Measurements from ENCODE around the gene SBK3. TPM values are rescaled to one million over a fixed set of nuclear protein-coding genes. Genes with fewer than 3 reads are reported as not detected.

Gene SBK3
- total and polyA plus RNA-seq, 10 of the 15 experiments (the other 5 are each of a cell fraction or from before 2014, with no cell fraction given), result not detected

- peaks cover 0 to 3% of the 10 kb centered on the region in 2 experiments; a peak in 1 of 4 replicates for H3K36me3 ChIP-seq (ENCODE audit: control insufficient read depth in 2 of 2, insufficient read depth in 2 of 2, low read length in 1 of 2)
- POLR2A ChIA-PET, result interaction anchor here (0.5 to 1.5 kb wide), 4 partner anchors 17 to 52 kb away, joined by 3 to 5 read pairs (median 4); partner anchors contain the start of gene FIZ1
- 62% methylated on average over 5 of the region's 6 CpGs for WGBS (ENCODE audit: insufficient coverage, insufficient replicate concordance, low lambda C conversion rate, missing lambda C conversion rate)
- H2AFZ ChIP-seq (ENCODE audit: control insufficient read depth, low read depth, low read length), result no peak overlapping the region
- no peak overlapping the region for H3K27ac ChIP-seq (ENCODE audit: control insufficient read depth, insufficient read depth)
- TF ChIP-seq E2F4 (IDR thresholded peaks at IDR 0.05; ENCODE audit: low read depth, low read length), result no peak
- SMC1A ChIA-PET (ENCODE audit: uncharacterized antibody, unreplicated experiment), result no interaction called here
- no peaks in the 10 kb centered on the region for H3K9me3 ChIP-seq (replicated peaks; ENCODE audit: control insufficient read depth, insufficient read depth, low read length)
- no peak for DNase-seq (ENCODE audit: low read depth, low spot score)
- no peaks in the 10 kb centered on the region for H3K27me3 ChIP-seq (replicated peaks in 1 of 2; ENCODE audit: control insufficient read depth in 2 of 2, insufficient read depth in 2 of 2, low read length in 1 of 2)
- RAD21 ChIA-PET (ENCODE audit: unreplicated experiment), result interaction anchor here (1.3 kb wide), 1 partner anchor 18 kb away, joined by 4 read pairs; the partner anchor contains the start of gene FIZ1
- peaks cover 11% of the 10 kb centered on the region for H3K79me2 ChIP-seq (ENCODE audit: control insufficient read depth, insufficient read depth, low read length)
- H3K4me1 ChIP-seq (ENCODE audit: control insufficient read depth, insufficient read depth, low read length), result peaks cover 4% of the 10 kb centered on the region
- FAIRE-seq, result peak; percentile 18
- peak overlapping the region; percentile 56; the same call in 1 of the 2 replicates for H3K4me2 ChIP-seq (ENCODE audit: control insufficient read depth, insufficient read depth)
- H3K9ac ChIP-seq (ENCODE audit: control insufficient read depth, insufficient read depth, low read length), result no peak overlapping the region
- no peak for ATAC-seq
- CTCF ChIA-PET, result interaction anchor here (1.1 to 2.3 kb wide), 3 partner anchors 24 to 73 kb away, joined by 3 to 5 read pairs (median 5); partner anchors contain the start of gene ZNF865
- H4K20me1 ChIP-seq (ENCODE audit: control insufficient read depth, insufficient read depth), result no peaks in the 10 kb centered on the region
- intact Hi-C loops (cut with micrococcal nuclease; ENCODE audit: unreplicated experiment), result no loop called here
- in situ Hi-C loops (cut with MboI), result no loop called here
- no peak overlapping the region for H3K4me3 ChIP-seq
- no TSS peak for BruUV-seq (replicated peaks)
Observed at GRCh38 chr19:55581823-55582223, 36.5 kb upstream of the SBK3 start.

- POLR2A ChIA-PET, result interaction anchor here (0.5 to 1.5 kb wide), 5 partner anchors 8 to 53 kb away, joined by 3 to 5 read pairs (median 4); partner anchors contain the start of gene FIZ1
- H3K9ac ChIP-seq (ENCODE audit: control insufficient read depth, insufficient read depth, low read length), result peak overlapping the region; percentile 66
- no peaks in the 10 kb centered on the region for H4K20me1 ChIP-seq (ENCODE audit: control insufficient read depth, insufficient read depth)
- DNase-seq (ENCODE audit: low read depth, low spot score) (no peak), FAIRE-seq (peak; percentile 54), ATAC-seq (no peak; the same call in 1 of the 3 replicates)
- intact Hi-C loops (cut with micrococcal nuclease; ENCODE audit: unreplicated experiment), result no loop called here
- H2AFZ ChIP-seq (ENCODE audit: control insufficient read depth, low read depth, low read length), result peak overlapping the region; percentile 82
- RAD21 ChIA-PET (ENCODE audit: unreplicated experiment), result interaction anchor here (0.8 to 1.3 kb wide), 2 partner anchors 18 to 45 kb away, joined by 3 to 4 read pairs; partner anchors contain the start of gene FIZ1
- H3K79me2 ChIP-seq (ENCODE audit: control insufficient read depth, insufficient read depth, low read length), result peaks cover 11% of the 10 kb centered on the region
- peaks cover 0 to 5% of the 10 kb centered on the region in 2 experiments; a peak in 1 of 4 replicates for H3K36me3 ChIP-seq (ENCODE audit: control insufficient read depth in 2 of 2, insufficient read depth in 2 of 2, low read length in 1 of 2)
- 70% methylated on average over 12 of the region's 12 CpGs for WGBS (ENCODE audit: insufficient coverage, insufficient replicate concordance, low lambda C conversion rate, missing lambda C conversion rate)
- H3K9me3 ChIP-seq (replicated peaks; ENCODE audit: control insufficient read depth, insufficient read depth, low read length), result no peaks in the 10 kb centered on the region
- H3K27ac ChIP-seq (ENCODE audit: control insufficient read depth, insufficient read depth), result peak overlapping the region; percentile 52; the same call in 1 of the 2 replicates
- H3K27me3 ChIP-seq (replicated peaks in 1 of 2; ENCODE audit: control insufficient read depth in 2 of 2, insufficient read depth in 2 of 2, low read length in 1 of 2), result no peaks in the 10 kb centered on the region
- 0 out of 2 replicates have a peak, but pooled peaks cover 3% of the 10 kb centered on the region for H3K4me1 ChIP-seq (ENCODE audit: control insufficient read depth, insufficient read depth, low read length)
- in situ Hi-C loops (cut with MboI), result no loop called here
- CTCF ChIA-PET, result interaction anchor here (1.1 to 2.3 kb wide), 3 partner anchors 25 to 73 kb away, joined by 3 to 5 read pairs (median 5); partner anchors contain the start of gene ZNF865
- BruUV-seq (replicated peaks), result no TSS peak
- H3K4me2 ChIP-seq (ENCODE audit: control insufficient read depth, insufficient read depth), result peak overlapping the region; percentile 56
- peak overlapping the region; percentile 93 for H3K4me3 ChIP-seq
- SMC1A ChIA-PET (ENCODE audit: uncharacterized antibody, unreplicated experiment), result interaction anchor here (1.1 kb wide), 1 partner anchor 67 kb away, joined by 5 read pairs; no protein-coding TSS in a partner anchor
- TF ChIP-seq TCF7 (IDR thresholded peaks at IDR 0.05; ENCODE audit: borderline replicate concordance), result 0 out of 2 replicates have a peak, but pooled peaks have one; percentile 24
- peak; percentile 92 for TF ChIP-seq REST (IDR thresholded peaks at IDR 0.05; ENCODE audit: low read depth, low read length)
- no peak for TF ChIP-seq TCF3 (IDR thresholded peaks at IDR 0.05; ENCODE audit: borderline replicate concordance, insufficient read depth, low read depth, low read length)
- TF ChIP-seq ZNF217 (IDR thresholded peaks at IDR 0.05), result peak; percentile 44; the same call in 1 of the 2 replicates
- TF ChIP-seq SIN3A (IDR thresholded peaks at IDR 0.05; ENCODE audit: low read depth, low read length), result 0 out of 2 replicates have a peak, but pooled peaks have one; percentile 7
- TF ChIP-seq PKNOX1 (IDR thresholded peaks at IDR 0.05), result 0 out of 2 replicates have a peak, but pooled peaks have one; percentile 37
Observed at GRCh38 chr19:55581145-55581822, 35.9 kb upstream of the SBK3 start.
